ENCODE measurements around the gene GRIK2.
"Not testable (repeated sequence)": the region's sequence is repeated elsewhere in the genome, so short reads cannot be mapped to it uniquely, and the experiment has no call there.

GRIK2 gene

DNA sequence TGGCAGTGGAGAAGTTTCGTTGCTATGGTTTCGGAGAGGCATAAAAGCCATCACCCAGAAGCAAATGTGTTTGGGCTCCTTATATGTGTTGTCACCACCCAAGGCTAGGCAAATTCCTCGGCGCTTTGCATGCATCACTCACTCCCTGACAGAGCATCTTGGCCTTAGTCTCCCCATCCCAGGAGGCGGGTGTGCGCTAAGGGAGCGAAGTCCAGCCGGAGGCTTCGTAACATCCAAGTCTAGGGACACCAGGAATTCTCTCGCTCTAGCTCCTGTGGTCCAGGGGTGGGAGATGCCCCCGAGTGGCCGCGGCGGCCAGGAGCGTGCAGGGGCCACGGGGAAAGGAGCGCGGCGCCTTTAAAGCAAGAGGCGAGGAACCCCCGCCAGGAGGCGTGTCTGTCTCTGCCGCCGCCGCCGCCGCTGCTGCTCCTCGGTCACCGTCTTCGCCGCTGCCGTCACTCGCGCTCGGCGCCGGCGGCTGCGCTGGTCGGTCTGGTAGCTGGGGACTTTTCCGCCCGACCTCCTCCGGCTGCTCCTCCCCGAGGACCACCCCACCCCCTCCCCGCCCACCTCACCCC, at the start of gene GRIK2:
Gene GRIK2, plus strand, starts transcription at position 458 of the 578 bp plus-strand sequence.
- peak; percentile 26 for DNase-seq (ENCODE audit: low spot score)

DNA sequence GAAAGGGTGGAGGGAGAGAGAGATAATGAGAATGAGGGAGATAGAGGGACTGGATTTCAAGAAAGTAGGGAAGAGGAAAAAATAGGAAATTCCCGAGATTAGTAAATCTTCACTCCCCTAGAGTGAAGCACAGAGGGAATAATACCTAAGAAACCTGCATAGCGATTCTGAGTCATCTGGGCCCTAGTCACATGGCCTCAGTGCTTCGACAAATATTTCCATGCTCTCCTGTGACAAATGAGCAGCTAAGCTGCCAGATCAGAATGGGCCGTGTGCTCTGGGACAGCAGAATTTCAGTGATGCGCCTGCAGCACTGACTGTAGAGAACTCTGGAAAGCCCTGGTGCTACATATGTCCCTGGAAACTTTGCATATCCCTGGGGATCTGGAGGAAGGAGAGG, 48.6 kb upstream of the GRIK2 start:
- no peak for DNase-seq (ENCODE audit: low spot score)

DNA sequence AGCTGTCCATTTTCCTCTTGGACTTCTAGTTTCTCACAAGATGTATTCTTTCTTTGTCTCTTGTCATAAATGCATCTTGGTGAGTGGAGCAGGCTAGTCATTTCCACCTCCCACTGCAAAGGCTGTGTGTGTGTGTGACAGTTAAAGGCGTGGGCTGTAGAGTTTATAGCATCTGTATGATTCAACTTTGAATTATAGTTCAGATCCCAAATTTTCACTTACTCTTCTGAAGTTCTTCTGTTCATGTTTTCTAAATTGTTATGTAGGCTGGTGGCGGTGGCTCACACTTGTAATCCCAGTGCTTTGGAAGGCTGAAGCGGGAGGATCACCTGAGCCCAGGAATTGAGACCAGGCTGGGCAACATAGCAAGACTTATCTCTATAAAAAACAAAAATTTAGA, 44.7 kb upstream of the GRIK2 start:
- DNase-seq (ENCODE audit: low spot score) = no peak

DNA sequence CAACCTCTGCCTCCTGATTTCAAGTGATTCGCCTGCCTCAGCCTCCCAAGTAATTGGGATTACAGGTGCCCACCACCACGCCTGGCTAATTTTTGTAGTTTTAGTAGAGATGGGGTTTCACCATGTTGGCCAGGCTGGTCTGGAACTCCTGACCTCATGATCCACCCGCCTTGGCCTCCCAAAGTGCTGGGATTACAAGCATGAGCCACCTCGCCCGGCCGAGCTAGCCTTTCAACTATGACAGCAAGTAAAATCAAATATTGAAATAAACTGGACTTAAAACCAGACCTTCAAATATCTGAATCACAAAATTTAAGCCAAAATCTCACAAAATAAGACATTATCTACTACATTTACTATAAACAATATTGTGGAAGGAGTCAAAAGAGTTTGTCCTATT, 42.9 kb upstream of the GRIK2 start:
- not testable (repeated sequence) for DNase-seq (ENCODE audit: low spot score)

DNA sequence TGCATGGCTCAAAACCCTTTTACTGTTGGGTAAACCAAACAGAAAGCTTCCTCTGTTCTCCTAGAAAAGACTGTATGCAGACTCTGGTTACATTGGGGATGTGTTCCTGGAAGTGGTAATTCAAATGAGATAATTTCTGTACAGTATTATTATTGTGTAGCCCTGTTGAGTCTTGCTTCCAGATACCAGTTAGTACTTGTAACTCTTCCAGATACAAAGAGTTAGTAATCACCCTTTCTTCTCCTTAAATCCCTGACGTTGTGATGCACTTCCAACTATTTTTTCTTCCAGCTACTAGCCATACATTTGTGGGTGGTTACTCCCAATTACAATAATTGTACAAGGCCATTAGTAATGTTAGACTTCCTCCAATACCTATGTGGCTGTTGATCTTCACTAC, 42.3 kb upstream of the GRIK2 start:
- DNase-seq (ENCODE audit: low spot score) = no peak

- no peak for DNase-seq (ENCODE audit: low spot score)
Observed at GRCh38 chr6:101352316-101352715, 41.2 kb upstream of the GRIK2 start.

- DNase-seq (ENCODE audit: low spot score) = no peak
Observed at GRCh38 chr6:101365181-101365580, 28.3 kb upstream of the GRIK2 start.

DNA sequence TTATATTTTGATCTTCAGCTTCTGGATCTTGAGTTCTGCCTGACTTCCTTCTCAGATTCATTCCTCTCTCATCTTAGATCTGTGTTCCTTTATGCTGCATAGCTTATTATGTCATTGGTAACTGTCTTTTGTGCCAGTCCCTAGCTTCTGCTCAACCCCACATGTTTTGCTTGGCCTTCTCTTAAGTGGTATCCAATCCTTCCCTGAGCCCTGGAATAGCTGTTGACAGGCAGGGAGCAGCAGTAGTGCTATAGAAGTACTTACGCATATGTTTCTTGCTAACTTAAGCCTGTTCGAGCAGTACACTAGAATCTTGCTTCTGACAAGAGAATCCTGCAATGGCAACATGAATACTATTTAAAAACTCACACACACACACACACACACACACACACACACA, 13.6 kb upstream of the GRIK2 start:
- DNase-seq (ENCODE audit: low spot score) = no peak

GRCh38 chr6:101380897-101381630, 12.4 kb upstream of the GRIK2 start:
- DNase-seq (ENCODE audit: low spot score) = no peak

- DNase-seq (ENCODE audit: low spot score) = not testable (repeated sequence)
Observed at GRCh38 chr6:101383747-101384146, 9.8 kb upstream of the GRIK2 start.

- no peak for DNase-seq (ENCODE audit: low spot score)
Observed at GRCh38 chr6:101386982-101387381, 6.5 kb upstream of the GRIK2 start.

DNA sequence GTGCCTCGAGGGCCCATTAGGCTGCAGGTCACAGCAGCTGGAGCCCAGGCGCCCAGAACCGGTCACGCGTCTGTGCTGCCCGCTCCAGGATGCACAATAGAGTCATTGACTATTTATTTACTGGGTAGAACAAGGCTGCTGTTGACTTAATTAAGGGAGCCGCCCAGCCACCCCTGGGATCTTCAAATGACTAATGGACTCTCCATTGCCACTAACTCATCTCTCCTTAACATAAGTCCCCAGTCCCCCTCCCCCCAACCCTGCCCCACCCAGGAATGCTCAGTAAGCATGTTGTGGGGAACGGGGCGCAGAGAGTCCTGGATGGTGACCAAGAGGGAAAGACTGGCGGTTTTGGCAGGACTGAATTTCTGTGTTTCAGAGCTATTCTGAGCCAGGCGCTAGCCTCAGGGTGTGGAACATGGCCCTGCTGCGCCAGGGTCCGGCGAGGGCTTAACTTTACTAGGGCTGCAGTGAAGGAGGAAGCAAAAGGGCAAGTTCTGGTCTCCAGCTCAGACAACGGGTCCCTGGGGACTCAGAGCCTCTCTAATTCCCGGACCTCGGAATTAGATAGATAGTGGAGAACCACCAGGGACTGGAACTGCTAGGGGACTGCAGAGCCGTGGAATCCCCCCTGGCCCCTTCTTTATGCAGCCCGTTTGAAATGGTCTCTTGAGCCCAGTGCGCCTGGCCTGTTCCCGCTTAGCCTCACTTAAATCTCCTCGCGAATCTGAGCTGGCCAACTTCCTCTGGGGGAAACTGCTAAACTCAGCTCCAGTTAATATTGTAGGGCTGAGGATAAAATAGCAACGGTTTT, 1.5 kb upstream of the GRIK2 start:
- DNase-seq (ENCODE audit: low spot score) = no peak

DNA sequence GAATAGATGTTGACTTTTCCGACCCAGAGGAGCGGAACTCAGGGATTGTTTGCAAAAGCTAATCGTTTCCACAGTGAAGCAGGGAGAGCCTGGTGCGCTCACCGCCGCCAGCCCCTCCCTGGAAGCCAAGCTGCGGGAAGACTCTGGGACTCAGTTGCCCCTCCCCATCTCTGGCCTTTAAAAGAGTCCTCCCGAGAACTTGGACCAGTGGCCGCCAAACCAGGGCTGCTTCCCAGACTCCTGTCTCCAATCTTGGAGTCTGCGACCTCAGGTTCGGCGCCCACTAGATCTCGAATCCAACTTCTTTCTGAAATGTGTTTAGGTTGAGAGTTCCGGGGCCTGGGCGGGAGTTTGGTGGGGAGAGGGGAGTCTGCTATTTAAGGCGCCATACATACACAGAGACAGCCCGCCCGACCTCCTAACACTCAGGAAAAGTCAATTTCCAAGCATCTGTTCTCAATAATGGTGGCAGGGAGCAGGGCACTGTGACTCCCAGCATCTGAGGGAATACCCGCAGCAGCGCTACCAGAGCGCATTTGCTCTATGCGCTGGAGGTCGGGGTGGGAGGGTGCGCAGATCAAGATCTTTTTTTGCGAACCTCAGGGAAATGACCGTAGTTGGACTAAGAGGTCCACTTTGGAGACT, 800 bp upstream of the GRIK2 start:
- no peak for DNase-seq (ENCODE audit: low spot score)

- no peak for DNase-seq (ENCODE audit: low spot score)
Observed at GRCh38 chr6:101393829-101394251, 332 bp downstream of the GRIK2 start.

DNA sequence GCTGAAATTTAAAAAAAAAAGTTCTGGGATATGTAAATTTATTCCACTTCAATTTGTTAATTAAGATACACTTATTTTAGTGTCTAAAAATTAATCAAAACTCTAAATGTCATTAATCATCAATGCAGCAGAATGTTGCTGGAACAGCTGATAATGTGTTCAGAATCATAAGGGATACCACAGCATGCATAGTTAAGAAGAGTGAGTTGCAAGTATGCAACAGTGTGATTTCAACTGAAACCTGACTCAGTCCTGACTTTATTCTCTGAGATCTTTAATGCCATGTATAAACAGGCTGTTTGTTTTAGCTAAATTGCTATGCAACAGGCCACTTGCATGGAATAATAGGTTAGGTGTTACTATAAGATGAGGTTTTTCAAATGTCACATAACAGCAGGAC, 1.4 kb downstream of the GRIK2 start:
- no peak for DNase-seq (ENCODE audit: low spot score)

- DNase-seq (ENCODE audit: low spot score) = no peak
Observed at GRCh38 chr6:101395345-101395744, 1.8 kb downstream of the GRIK2 start.

DNA sequence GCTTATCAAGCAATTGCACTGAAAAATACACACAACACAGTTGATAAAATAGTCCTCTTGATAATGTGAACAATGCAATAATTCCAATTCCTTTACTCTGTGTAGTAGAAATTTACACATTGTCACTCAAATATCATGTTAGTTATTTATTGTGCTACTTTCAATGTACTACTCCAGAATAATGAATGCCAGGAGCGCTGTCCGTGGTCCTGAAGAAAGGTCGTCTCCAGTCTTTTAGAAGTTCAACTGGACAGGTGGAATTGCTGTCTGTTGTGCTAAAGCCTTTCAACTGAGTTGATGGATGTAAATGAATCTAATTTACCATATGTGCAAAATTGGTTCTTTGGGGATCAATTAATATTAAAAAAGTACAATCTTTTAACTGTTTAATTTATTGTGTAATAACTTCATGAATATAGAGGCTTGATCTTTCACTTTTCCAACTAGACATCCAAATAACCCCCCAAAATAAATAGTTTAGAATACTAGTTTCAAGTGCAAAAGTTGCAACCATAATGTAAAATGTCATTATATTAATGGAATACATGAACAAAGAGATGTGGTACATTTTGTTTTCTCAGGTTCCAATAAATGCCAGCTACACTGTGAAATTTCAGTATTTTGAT, 3.2 kb downstream of the GRIK2 start:
- no peak for DNase-seq (ENCODE audit: low spot score)

- no peak for DNase-seq (ENCODE audit: low spot score)
Observed at GRCh38 chr6:101397199-101397598, 3.7 kb downstream of the GRIK2 start.

DNA sequence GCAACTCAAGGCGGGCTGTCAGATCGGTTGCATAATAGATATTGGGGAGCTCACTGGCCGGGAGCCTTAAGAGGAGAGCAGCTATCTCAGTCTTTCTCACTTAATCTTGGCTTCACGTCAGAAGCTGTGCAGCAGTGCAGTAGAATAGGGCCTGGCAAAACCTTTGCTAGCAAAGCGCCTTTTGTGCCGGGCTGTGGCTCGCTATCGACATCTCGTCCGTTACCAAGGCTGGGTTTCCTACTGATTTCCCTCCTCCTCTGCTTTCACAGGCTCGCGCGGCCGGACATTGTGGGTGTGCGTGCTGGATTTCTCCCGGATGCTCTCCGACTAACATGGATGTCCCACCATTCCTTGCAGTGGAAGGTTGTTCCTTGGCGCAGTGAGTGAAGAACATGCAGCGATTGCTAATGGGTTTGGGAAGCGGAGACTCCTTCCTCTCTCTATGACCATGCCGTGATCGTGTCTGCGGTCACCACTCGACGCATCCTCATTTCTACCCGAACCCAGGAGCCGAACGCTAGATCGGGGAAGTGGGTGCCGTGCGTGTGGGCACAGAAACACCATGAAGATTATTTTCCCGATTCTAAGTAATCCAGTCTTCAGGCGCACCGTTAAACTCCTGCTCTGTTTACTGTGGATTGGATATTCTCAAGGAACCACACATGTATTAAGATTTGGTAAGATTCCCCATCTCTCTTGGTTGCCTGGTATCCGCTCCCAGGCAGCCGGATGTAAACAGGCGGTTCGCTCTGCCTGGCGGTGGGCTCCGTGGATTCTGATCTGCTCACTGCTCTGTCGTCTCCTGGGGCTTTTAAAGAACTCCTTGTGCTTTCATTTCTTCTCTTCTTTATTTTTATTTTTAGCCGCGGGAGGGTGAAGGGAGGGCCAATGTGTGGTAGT, 5.5 kb downstream of the GRIK2 start:
- no peak for DNase-seq (ENCODE audit: low spot score)

DNA sequence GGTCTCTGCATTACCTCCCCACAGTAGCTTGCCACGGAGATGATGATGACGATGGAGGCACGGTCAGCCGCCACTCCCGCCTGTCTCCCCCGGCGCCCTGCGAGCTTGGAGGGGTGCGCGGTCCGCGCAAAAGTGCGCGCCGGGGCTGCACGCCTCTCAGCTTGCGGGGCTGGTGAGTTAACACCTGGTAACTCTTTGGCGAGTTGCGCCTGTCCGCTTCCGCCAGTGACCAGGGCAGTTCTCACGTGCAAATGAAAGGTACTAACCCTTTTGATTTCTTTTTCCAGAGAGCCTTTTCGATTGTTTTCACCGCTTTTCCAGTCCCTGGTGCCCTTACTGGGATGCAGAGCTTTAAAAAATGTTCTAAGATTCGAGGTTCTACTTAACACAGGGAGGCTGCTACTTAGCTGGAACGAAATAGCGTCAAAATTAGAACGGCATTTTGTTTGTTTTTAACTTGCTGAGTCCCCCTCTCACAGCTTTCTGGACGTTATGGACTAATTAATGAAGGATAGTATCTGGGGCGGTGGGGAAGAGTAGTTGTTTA, 6.2 kb downstream of the GRIK2 start:
- DNase-seq (ENCODE audit: low spot score) = no peak

All from germinal center (tissue), 1 donor.